Sigmoid colon (tissue), 7 donors: ENCODE results near the gene DSCAML1. TPM values are rescaled to one million over a fixed set of nuclear protein-coding genes. Genes with fewer than 3 reads are reported as not detected.

Experiments used
- DNase-seq: peaks from one replicate; pipeline ENCODE4 v3.0.0-alpha.2; 2019
- H3K27ac ChIP-seq, 4 donors: fragments of 200-600 bp; sonication (generic); one replicate each; pipeline ENCODE4 v1.5.1; 2016 to 2019; ENCODE audit warnings: mild to moderate bottlenecking in 1 of 4
- H3K27me3 ChIP-seq, 3 donors: fragments of 200-600 bp; sonication (generic); one replicate each; pipeline ENCODE4 v1.5.1; 2019; ENCODE audit warnings: mild to moderate bottlenecking in 1 of 3
- H3K36me3 ChIP-seq, 4 donors: fragments of 200-600 bp; sonication (generic); one replicate each; pipeline ENCODE4 v1.5.1; 2016 to 2019
- H3K4me1 ChIP-seq, 4 donors: fragments of 200-600 bp; sonication (generic); one replicate each; pipeline ENCODE4 v1.5.1; 2017 to 2019
- H3K4me3 ChIP-seq, 4 donors: fragments of 200-600 bp; sonication (generic); one replicate each; pipeline ENCODE4 v1.5.1; 2017 to 2019; ENCODE audit warnings: mild to moderate bottlenecking in 2 of 4, moderate library complexity in 1 of 4
- H3K9me3 ChIP-seq, 4 donors: fragments of 200-600 bp in 3 of 4; sonication (generic) in 3 of 4; one replicate each; pipeline versions ENCODE4 v1.5.1 to v1.6.1; 2013 to 2019
- EP300 ChIP-seq, 4 donors: sonication (generic); formaldehyde crosslinking; IDR thresholded peaks; one replicate each; pipeline ENCODE4 v1.6.1; 2017; ENCODE audit warnings: antibody characterized with exemption in 4 of 4
- POLR2A ChIP-seq, 2 donors: fragments of 450-650 bp; IDR thresholded peaks; one replicate each; pipeline ENCODE4 v1.6.1; 2016; ENCODE audit warnings: antibody characterized with exemption in 2 of 2, mild to moderate bottlenecking in 2 of 2, moderate library complexity in 2 of 2
- POLR2AphosphoS5 ChIP-seq, 4 donors: sonication (generic); formaldehyde crosslinking; IDR thresholded peaks; one replicate each; pipeline ENCODE4 v1.6.1; 2017; ENCODE audit warnings: antibody characterized with exemption in 4 of 4
- WGBS, 2 donors: extraction: QIAGEN DNeasy Blood & Tissue Kit; methylation state at CpG; one replicate each; pipeline ENCODE4 v1.1.7; 2013; 5-methylcytosine and 5-hydroxymethylcytosine counted together
- intact Hi-C: fragments of 100-400 bp; cut with DNase I; formaldehyde crosslinking; loops from one replicate; pipeline ENCODE4 v1.15.1; 2023
- polyA plus RNA-seq, 3 donors: library from polyadenylated mRNA; stranded (reverse); fragments of 200-250 nt; gene quantifications; one replicate each; pipeline ENCODE4 v1.2.3, GENCODE V29; 2013
- total RNA-seq, 4 donors: library from RNA; depleted of rRNA; stranded (reverse); fragments of >200 nt; gene quantifications; one replicate each; pipeline ENCODE4 v1.1.0, GENCODE V29; 2016
- TF ChIP-seq, protein P1 (sequence below), 4 experiments: fragments of 450-650 bp in 3 of 4; fragments of 200-600 bp in 1 of 4; IDR thresholded peaks; one replicate each; pipeline ENCODE4 v1.5.1; 2016 to 2019; ENCODE audit warnings: antibody characterized with exemption in 4 of 4, mild to moderate bottlenecking in 3 of 4, moderate library complexity in 2 of 4
- donor health status: healthy with polysubstance abuse.
- donor health status: Bipolar disorder and iron deficiency.
- donor health status: healthy.

DSCAML1 gene
- total and polyA plus RNA-seq, 7 donors = under 0.01 to 7.5 (median 1.2) TPM

DNA sequence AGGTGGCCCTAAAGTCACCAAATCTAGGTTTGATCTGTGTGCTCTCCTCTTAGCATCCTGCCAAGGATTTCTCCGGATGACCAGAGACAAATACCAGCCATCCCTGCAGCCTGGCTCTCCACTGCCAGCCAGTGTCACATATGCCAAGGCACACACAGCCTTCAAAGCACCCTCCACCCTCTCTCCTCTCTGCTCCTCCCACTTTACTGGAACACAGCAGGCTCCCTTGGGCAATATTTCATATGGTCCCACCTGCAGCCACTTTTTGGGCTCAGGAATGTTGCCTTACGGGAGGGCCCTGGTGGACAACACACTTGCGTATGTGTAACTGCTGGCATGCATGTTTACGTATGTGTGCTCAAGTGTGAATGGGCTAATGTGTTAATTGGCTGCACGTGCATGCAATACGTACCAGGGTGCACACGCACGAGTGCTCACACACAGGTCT, 285.5 kb downstream of the DSCAML1 start:
- DNase-seq = no peak
- H3K4me1 ChIP-seq = no peaks in the 10 kb centered on the region
- intact Hi-C loops = no loop called here
- H3K4me3 ChIP-seq = no peak overlapping the region
- peaks cover 0 to 5% (median 0%) of the 10 kb centered on the region in 4 donors for H3K36me3 ChIP-seq
- H3K27ac ChIP-seq = no peak overlapping the region
- no peaks in the 10 kb centered on the region for H3K9me3 ChIP-seq
- TF ChIP-seq POLR2AphosphoS5 (IDR thresholded peaks at IDR 0.05) = no peak
- H3K27me3 ChIP-seq = no peaks in the 10 kb centered on the region
- 20 to 68% methylated on average over 8 of the region's 8 CpGs for WGBS, 2 donors

DNA sequence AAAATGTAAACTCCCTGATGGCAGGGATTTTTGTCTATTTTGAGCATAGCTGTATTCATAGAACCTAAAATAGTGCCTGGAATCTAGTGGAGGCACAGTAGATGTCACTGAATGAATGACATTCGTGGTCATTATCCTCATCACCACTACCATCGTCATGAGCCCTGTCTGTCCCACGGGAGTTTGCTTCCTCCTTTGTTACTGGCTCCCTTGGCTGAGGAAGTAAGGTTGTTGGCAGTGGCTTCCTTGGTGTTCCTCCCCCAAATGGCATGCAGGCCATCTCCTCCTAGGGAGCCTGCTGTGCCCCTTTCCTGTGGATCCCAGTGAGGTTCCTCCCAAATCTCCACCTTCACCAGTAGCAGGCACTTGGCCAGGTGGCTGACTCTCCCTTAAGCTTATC, 286.4 kb downstream of the DSCAML1 start:
- intact Hi-C loops = no loop called here

DNA sequence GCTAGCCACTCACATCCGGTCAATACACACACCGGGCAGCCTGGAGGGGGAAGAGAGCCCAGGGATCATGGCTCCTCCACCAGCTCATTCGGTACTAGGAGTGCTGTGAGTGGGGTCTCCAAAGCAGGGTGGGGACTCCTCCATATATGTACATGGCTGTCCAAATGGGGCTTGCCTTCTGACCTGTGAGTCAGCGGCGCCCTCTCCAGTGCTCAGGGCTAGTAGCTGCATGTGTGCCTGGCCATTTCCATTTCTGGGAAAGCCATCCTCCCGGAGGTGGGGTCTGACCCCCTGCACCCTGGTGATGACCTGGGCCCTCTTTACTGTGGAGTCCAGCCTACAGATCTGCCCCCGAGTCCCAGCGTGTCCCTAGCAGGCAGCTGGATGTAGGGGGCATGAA, 287.5 kb downstream of the DSCAML1 start:
- DNase-seq = no peak
- Histone ChIP-seq H3K4me1 (no peaks in the 10 kb centered on the region), H3K36me3 (no peaks in the 10 kb centered on the region), H3K4me3 (no peak overlapping the region), H3K27ac (no peak overlapping the region), H3K9me3 (no peaks in the 10 kb centered on the region), H3K27me3 (no peaks in the 10 kb centered on the region)
- WGBS, 2 donors = 91% methylated on average over 8 of the region's 8 CpGs
- TF ChIP-seq EP300 (IDR thresholded peaks at IDR 0.05) (no peak), POLR2AphosphoS5 (IDR thresholded peaks at IDR 0.05) (no peak), POLR2A (IDR thresholded peaks at IDR 0.05) (no peak)
- TF ChIP-seq, protein P1, sequence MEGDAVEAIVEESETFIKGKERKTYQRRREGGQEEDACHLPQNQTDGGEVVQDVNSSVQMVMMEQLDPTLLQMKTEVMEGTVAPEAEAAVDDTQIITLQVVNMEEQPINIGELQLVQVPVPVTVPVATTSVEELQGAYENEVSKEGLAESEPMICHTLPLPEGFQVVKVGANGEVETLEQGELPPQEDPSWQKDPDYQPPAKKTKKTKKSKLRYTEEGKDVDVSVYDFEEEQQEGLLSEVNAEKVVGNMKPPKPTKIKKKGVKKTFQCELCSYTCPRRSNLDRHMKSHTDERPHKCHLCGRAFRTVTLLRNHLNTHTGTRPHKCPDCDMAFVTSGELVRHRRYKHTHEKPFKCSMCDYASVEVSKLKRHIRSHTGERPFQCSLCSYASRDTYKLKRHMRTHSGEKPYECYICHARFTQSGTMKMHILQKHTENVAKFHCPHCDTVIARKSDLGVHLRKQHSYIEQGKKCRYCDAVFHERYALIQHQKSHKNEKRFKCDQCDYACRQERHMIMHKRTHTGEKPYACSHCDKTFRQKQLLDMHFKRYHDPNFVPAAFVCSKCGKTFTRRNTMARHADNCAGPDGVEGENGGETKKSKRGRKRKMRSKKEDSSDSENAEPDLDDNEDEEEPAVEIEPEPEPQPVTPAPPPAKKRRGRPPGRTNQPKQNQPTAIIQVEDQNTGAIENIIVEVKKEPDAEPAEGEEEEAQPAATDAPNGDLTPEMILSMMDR (IDR thresholded peaks at IDR 0.05) = no peak
- intact Hi-C loops = no loop called here

More for the DNA sequence above, 286.4 kb downstream of the DSCAML1 start:
- no peaks in the 10 kb centered on the region for H3K9me3 ChIP-seq
- H3K27me3 ChIP-seq = no peaks in the 10 kb centered on the region
- no peak overlapping the region for H3K27ac ChIP-seq
- TF ChIP-seq POLR2AphosphoS5 (IDR thresholded peaks at IDR 0.05) (no peak), POLR2A (IDR thresholded peaks at IDR 0.05) (no peak), EP300 (IDR thresholded peaks at IDR 0.05) (no peak)
- TF ChIP-seq, protein P1 (IDR thresholded peaks at IDR 0.05) = no peak
- WGBS, 2 donors = 67 to 68% methylated on average over 3 of the region's 3 CpGs
- no peak for DNase-seq
- no peaks in the 10 kb centered on the region for H3K4me1 ChIP-seq
- no peaks in the 10 kb centered on the region for H3K36me3 ChIP-seq
- no peak overlapping the region for H3K4me3 ChIP-seq

DNA sequence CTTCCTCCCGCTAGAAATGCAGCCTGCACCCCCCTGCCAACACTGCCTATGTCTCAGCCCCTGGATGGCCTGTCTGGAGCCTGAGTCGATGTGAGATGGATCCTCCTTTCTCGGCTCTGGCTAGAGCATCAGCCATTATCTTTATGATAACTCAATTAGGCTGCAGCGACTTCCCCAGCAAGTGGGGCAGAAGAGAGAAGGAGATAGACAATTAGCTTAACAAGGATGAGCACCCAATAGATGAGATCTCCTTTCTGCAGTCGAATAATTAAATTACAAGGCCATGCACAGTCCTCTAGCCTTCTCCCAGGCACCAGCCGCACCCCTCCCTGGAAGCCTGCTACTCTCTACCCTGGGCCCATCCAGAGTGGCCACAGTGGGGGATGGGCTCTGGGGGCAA, 290.0 kb downstream of the DSCAML1 start:
- 90% methylated on average over 6 of the region's 6 CpGs for WGBS, 2 donors

DNA sequence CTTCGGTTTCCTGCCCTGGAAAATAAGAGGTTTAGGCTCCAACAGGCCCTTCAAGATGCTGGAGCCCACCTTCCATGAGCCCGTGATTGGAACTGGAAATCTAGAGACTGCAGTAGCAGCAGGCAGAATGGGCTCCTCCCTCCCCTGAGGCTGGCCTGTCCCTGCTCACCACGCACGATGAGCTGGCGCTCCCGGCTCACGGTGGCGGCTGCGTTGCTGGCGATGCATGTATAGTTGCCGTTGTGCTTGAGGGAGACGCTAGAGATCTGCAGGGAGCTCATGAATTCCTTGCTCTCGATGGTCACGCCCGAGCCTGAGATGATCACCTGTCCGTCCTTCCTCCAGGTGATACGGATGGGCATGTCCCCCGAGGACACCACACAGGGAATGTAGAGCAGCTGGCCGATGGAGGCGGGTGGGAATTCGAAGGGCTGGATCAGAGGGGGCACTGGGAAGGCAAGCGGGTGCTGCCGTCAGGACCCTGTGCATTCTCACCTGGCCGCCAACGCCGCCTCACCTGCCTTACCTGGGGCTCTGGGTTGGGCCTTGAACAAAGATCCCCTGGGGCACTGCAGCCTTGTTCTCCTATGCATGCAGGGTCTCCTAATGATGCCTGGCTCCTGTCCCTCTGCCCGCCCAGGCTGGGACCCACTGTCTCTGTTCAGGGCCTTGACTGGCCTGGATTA, 291.6 kb downstream of the DSCAML1 start:
- Histone ChIP-seq H3K27me3 (no peaks in the 10 kb centered on the region), H3K4me1 (no peaks in the 10 kb centered on the region), H3K4me3 (no peak overlapping the region), H3K36me3 (peaks cover 0 to 10% (median 5%) of the 10 kb centered on the region in 4 donors), H3K9me3 (no peaks in the 10 kb centered on the region), H3K27ac (no peak overlapping the region)
- intact Hi-C loops = no loop called here
- TF ChIP-seq POLR2AphosphoS5 (IDR thresholded peaks at IDR 0.05) (no peak), EP300 (IDR thresholded peaks at IDR 0.05) (no peak)
- WGBS, 2 donors = 92 to 93% methylated on average over 27 of the region's 27 CpGs
- no peak for DNase-seq

More for the DNA sequence above, 290.0 kb downstream of the DSCAML1 start:
- Histone ChIP-seq H3K36me3 (peaks cover 0 to 6% (median 1%) of the 10 kb centered on the region in 4 donors), H3K27ac (no peak overlapping the region), H3K27me3 (no peaks in the 10 kb centered on the region), H3K4me3 (no peak overlapping the region), H3K9me3 (no peaks in the 10 kb centered on the region), H3K4me1 (no peaks in the 10 kb centered on the region)
- TF ChIP-seq, protein P1 (IDR thresholded peaks at IDR 0.05) = no peak
- TF ChIP-seq EP300 (IDR thresholded peaks at IDR 0.05) (no peak), POLR2A (IDR thresholded peaks at IDR 0.05) (no peak), POLR2AphosphoS5 (IDR thresholded peaks at IDR 0.05) (no peak)
- intact Hi-C loops = no loop called here
- no peak for DNase-seq

DNA sequence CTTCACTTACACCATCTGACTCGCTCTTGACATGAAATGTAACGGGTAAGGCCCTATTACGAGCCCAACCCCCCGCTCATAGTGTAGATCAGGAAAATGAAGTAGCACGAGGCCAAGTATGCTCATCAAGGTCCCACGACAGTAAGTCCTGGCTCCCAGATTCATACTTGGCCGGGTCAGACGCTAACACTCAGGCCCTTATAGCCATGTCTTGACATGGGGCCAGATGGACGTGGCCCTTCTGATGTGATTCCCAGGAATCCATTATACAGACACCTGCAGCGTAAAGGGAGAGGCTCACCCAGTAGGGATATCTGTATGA, 294.3 kb downstream of the DSCAML1 start:
- 88 to 89% methylated on average over 10 of the region's 10 CpGs for WGBS, 2 donors
- Histone ChIP-seq H3K27ac (no peak overlapping the region), H3K9me3 (no peaks in the 10 kb centered on the region), H3K27me3 (no peaks in the 10 kb centered on the region), H3K36me3 (peaks cover 0 to 17% (median 5%) of the 10 kb centered on the region in 4 donors), H3K4me1 (no peaks in the 10 kb centered on the region), H3K4me3 (no peak overlapping the region)
- TF ChIP-seq POLR2A (IDR thresholded peaks at IDR 0.05) (no peak), POLR2AphosphoS5 (IDR thresholded peaks at IDR 0.05) (no peak), EP300 (IDR thresholded peaks at IDR 0.05) (no peak)
- TF ChIP-seq, protein P1 (IDR thresholded peaks at IDR 0.05) = no peak
- intact Hi-C loops = no loop called here
- no peak for DNase-seq
